Measurements from ENCODE around the gene CALM1.

CALM1 gene

GRCh38 chr14:90443161-90444076 lies 46.6 kb downstream of the CALM1 start:
- FAIRE-seq (peak; percentile 72), DNase-seq (ENCODE audit: insufficient read length, low spot score) (peak; percentile 65)
- no peak for TF ChIP-seq CTCF (IDR thresholded peaks at IDR 0.05; ENCODE audit: insufficient read depth, missing control alignments)

GRCh38 chr14:90444077-90444696 lies 47.4 kb downstream of the CALM1 start:
- FAIRE-seq (no peak), DNase-seq (ENCODE audit: insufficient read length, low spot score) (no peak)
- no peak for TF ChIP-seq CTCF (IDR thresholded peaks at IDR 0.05; ENCODE audit: insufficient read depth, missing control alignments)

DNA sequence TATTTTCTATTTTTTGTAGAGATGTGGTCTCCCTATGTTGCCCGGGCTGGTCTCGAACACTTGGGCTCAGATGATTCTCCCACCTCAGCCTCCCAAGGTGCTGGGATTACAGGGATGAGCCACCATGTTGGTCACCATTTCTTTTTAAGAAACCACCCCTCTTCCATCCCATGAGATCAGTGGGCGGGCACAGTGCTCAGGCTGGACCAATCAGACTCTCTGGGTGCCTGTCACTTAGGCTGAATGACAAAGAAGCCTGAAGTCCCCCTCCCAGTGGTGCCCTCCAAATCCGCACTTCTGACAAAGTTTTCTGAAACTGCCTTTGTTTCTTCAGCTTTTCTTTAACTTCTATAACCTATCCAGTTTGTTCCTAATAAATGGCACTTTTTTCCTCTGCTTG lies 48.2 kb downstream of the CALM1 start:
- FAIRE-seq: no peak
- no peak for DNase-seq (ENCODE audit: insufficient read length, low spot score)
- TF ChIP-seq CTCF (IDR thresholded peaks at IDR 0.05; ENCODE audit: insufficient read depth, missing control alignments): no peak

DNA sequence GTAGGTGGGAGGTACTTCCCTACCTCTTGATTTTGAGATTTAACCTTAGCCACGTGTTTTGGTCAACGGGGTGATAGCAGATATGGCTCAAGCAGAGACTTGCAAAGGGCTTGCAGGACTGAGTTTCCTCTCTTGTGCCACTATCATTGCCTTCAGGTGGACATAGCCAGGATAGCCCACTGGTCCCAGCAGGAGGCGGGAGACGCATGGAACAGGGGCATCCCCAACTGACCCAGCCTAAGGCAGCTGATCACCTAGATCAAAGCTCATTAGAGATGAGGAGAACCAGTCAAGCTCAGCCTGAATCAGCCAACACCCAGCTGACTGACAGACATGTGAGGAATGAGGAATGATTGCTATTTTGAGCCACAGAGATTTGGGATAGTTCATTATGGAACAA lies 49.6 kb downstream of the CALM1 start:
- no peak for TF ChIP-seq CTCF (IDR thresholded peaks at IDR 0.05; ENCODE audit: insufficient read depth, missing control alignments)
- DNase-seq (ENCODE audit: insufficient read length, low spot score) (no peak), FAIRE-seq (no peak)

DNA sequence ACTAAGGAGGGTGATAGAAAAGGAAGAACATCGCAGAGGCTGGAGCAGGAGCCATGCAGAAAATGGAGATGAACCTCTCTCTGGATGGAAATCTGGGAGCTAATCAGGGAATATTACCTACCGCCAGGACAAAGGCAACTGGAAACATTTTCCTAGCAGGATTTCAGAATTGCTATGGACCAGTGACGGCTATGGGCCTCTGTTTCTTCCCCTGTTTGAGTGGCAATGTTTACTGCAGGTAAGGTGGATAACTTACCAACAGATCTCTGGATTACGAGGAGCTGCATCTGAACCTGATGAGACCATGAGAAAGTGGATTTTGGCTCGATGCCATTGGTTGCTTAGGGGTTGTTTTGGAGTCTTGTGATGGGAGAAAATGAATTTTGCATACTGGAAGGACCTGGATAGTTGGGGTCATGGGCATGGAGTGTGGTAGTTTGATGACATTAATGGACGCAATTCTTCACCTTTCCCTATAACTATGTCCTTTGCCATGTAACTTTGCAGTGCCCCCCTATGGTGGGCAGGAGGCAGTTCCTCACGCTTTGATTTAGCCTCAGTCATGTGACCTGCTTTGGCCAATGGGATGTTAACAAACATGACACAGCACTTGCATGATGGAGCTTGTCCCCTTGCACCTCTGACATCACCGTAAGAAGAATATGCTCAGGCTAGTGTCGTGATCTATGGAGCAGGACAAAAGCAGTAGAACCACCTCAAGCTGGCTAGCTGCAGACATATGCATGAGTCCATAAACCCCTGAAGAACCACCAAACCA lies 51.1 kb downstream of the CALM1 start:
- DNase-seq (ENCODE audit: insufficient read length, low spot score) (no peak), FAIRE-seq (no peak)
- no peak for TF ChIP-seq CTCF (IDR thresholded peaks at IDR 0.05; ENCODE audit: insufficient read depth, missing control alignments)

GRCh38 chr14:90449411-90449810 lies 52.6 kb downstream of the CALM1 start:
- no peak for TF ChIP-seq CTCF (IDR thresholded peaks at IDR 0.05; ENCODE audit: insufficient read depth, missing control alignments)
- no peak for FAIRE-seq
- no peak for DNase-seq (ENCODE audit: insufficient read length, low spot score)

Data from D721Med (cell line).